OCI-LY3 (cell line): ENCODE measurements around the gene RALA.

ENCODE experiments used
- CTCF ChIP-seq: fragments of 200-600, 300-600 bp; sonication (generic); IDR thresholded peaks from 2 replicates; pipeline ENCODE4 v1.5.1; 2014; ENCODE audit warnings: antibody characterized with exemption, low read length, low read depth
- EZH2phosphoT487 ChIP-seq: fragments of 200-600 bp; shearing (Covaris generic); IDR thresholded peaks from 2 replicates; pipeline ENCODE4 v1.6.1; 2018; ENCODE audit warnings: antibody characterized with exemption, mixed run types, low read depth

GRCh38 chr7:39753823-39754325 is 130.5 kb downstream of the RALA start:
- TF ChIP-seq EZH2phosphoT487 = no peak
- TF ChIP-seq CTCF = no peak
